Astrocyte (in vitro differentiated cells and primary cell): ENCODE data around the gene ABHD15. TPM values are rescaled to one million over a fixed set of nuclear protein-coding genes. Genes with fewer than 3 reads are reported as not detected.

Source experiments
- DNase-seq: peaks from one replicate; pipeline ENCODE4 v3.0.0-alpha.2; 2010; ENCODE audit warnings: low read depth
- FAIRE-seq: peaks from 2 replicates; lab custom pipeline; 2011; peaks lifted over from hg19 to GRCh38; lab: Jason Lieb, UNC
- H2AFZ ChIP-seq: 2 replicates; pipeline ENCODE4 v1.6.0; 2012; ENCODE audit warnings: low read depth, low read length, inconsistent platforms
- H3K27ac ChIP-seq: 2 replicates; pipeline ENCODE4 v1.5.1; 2011; ENCODE audit warnings: low read depth, low read length, inconsistent platforms
- H3K27me3 ChIP-seq: 2 replicates; pipeline ENCODE4 v1.6.0; 2011; ENCODE audit warnings: low read length, inconsistent platforms; ENCODE audit not compliant: insufficient read depth
- H3K36me3 ChIP-seq: 2 replicates; pipeline ENCODE4 v1.5.1; 2011; ENCODE audit warnings: low read length, inconsistent platforms; ENCODE audit not compliant: insufficient read depth
- H3K4me1 ChIP-seq: 2 replicates; pipeline ENCODE4 v1.5.1; 2011; ENCODE audit warnings: low read length, inconsistent platforms; ENCODE audit not compliant: insufficient read depth
- H3K4me2 ChIP-seq: 2 replicates; pipeline ENCODE4 v1.6.0; 2012; ENCODE audit warnings: low read length, inconsistent platforms
- H3K4me3 ChIP-seq: 2 replicates; pipeline ENCODE4 v1.5.1; 2011; ENCODE audit warnings: low read depth, mild to moderate bottlenecking, low read length, inconsistent platforms; ENCODE audit not compliant: insufficient read depth
- H3K79me2 ChIP-seq: 2 replicates; pipeline ENCODE4 v1.6.0; 2012; ENCODE audit warnings: mild to moderate bottlenecking, low read length, inconsistent platforms; ENCODE audit not compliant: insufficient read depth
- H3K9ac ChIP-seq: 2 replicates; pipeline ENCODE4 v1.6.0; 2012; ENCODE audit warnings: mild to moderate bottlenecking, low read length, inconsistent platforms
- H3K9me3 ChIP-seq: 2 replicates; pipeline ENCODE4 v1.5.1; 2012; ENCODE audit warnings: low read depth, mild to moderate bottlenecking, low read length, inconsistent platforms; ENCODE audit not compliant: insufficient read depth
- H4K20me1 ChIP-seq: 2 replicates; pipeline ENCODE4 v1.6.0; 2012; ENCODE audit warnings: low read length, inconsistent platforms; ENCODE audit not compliant: insufficient read depth
- H3K27ac Mint-ChIP-seq: one replicate; pipeline ENCODE4 v1.8.0; 2021; ENCODE audit warnings: mild to moderate bottlenecking, mixed read lengths; ENCODE audit not compliant: unreplicated experiment
- H3K27me3 Mint-ChIP-seq: one replicate; pipeline ENCODE4 v1.8.0; 2021; ENCODE audit warnings: low read depth, mixed read lengths; ENCODE audit not compliant: unreplicated experiment
- H3K36me3 Mint-ChIP-seq: one replicate; pipeline ENCODE4 v1.8.0; 2021; ENCODE audit warnings: low read depth, mixed read lengths; ENCODE audit not compliant: unreplicated experiment
- H3K4me1 Mint-ChIP-seq: one replicate; pipeline ENCODE4 v1.8.0; 2021; ENCODE audit warnings: low read depth, mixed read lengths; ENCODE audit not compliant: unreplicated experiment
- H3K4me3 Mint-ChIP-seq: one replicate; pipeline ENCODE4 v1.8.0; 2021; ENCODE audit warnings: mild to moderate bottlenecking, moderate library complexity, mixed read lengths; ENCODE audit not compliant: unreplicated experiment
- H3K9me3 Mint-ChIP-seq: one replicate; pipeline ENCODE4 v1.8.0; 2021; ENCODE audit warnings: mild to moderate bottlenecking, mixed read lengths; ENCODE audit not compliant: unreplicated experiment
- EZH2 ChIP-seq: IDR thresholded peaks from 2 replicates; pipeline ENCODE4 v1.6.1; 2012; ENCODE audit warnings: mild to moderate bottlenecking, low read length, inconsistent platforms; ENCODE audit not compliant: insufficient read depth
- total RNA-seq: library from RNA; stranded (reverse); gene quantifications from 2 replicates; pipeline ENCODE4 v1.2.1, GENCODE V29; 2021
- TF ChIP-seq, protein P1 (sequence below): IDR thresholded peaks from 2 replicates; pipeline ENCODE4 v1.5.1; 2011; ENCODE audit warnings: low read depth, mild to moderate bottlenecking, inconsistent platforms, low read length, moderate library complexity; ENCODE audit not compliant: insufficient read depth

The ABHD15 gene
- total RNA-seq, 1 donor from 2014 or later: 8.6 TPM

DNA sequence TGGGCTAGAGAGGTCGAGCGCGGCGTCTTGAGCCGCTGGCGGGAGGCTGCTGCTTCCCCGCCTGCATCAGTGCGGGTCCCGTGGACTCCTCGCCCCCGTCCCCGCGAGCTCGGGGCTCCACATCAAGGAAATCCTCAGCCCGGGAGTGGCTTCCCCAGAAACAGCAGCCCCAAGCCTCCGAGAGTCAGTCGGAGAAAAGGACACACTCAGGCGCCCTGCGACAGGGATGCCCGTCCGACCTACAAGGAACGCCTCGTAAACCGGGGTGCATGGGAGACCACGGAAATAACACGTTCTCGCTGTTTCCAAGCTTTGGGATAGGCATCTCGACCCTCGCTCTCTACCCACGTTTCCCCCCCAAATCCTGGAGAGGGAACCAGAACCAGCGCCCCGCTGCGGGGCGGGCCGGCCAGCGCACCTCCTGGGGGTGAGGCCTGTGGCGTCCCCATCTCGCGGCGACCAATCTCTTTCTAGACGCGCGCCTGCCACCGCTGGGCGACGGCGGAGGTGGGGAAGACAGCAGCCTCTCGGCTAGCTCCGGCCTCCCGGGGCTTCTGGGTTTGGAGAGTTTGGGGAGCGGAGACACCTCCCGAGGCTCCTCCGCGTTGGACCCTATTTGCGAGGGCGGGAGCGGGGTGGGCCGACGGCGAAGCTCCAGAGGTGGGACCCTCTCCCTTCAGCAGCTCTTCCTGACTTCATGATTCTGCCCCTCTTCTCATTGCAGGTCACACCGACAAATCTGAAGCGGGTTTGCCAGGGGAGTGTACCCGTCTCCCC lies 905 bp upstream of the ABHD15 start:
- no peak for DNase-seq
- Mint-ChIP-seq H3K4me1 (peaks cover 5% of the 10 kb centered on the region), H3K4me3 (peak overlapping the region; percentile 91), H3K27me3 (peaks cover 14% of the 10 kb centered on the region), H3K36me3 (peaks cover 13% of the 10 kb centered on the region), H3K27ac (peak overlapping the region; percentile 72), H3K9me3 (no peaks in the 10 kb centered on the region)
- peak overlapping the region; percentile 2 for H3K27ac ChIP-seq
- H3K4me2 ChIP-seq: peak overlapping the region; percentile 92
- H3K27me3 ChIP-seq: peaks cover 5% of the 10 kb centered on the region
- no peak for FAIRE-seq
- peaks cover 10% of the 10 kb centered on the region for H4K20me1 ChIP-seq
- H3K4me3 ChIP-seq: peak overlapping the region; percentile 63
- H3K4me1 ChIP-seq: peaks cover 19% of the 10 kb centered on the region
- peak overlapping the region; percentile 86 for H2AFZ ChIP-seq
- H3K9ac ChIP-seq: peak overlapping the region; percentile 68
- no peaks in the 10 kb centered on the region for H3K9me3 ChIP-seq
- TF ChIP-seq EZH2: no peak
- TF ChIP-seq, protein P1, sequence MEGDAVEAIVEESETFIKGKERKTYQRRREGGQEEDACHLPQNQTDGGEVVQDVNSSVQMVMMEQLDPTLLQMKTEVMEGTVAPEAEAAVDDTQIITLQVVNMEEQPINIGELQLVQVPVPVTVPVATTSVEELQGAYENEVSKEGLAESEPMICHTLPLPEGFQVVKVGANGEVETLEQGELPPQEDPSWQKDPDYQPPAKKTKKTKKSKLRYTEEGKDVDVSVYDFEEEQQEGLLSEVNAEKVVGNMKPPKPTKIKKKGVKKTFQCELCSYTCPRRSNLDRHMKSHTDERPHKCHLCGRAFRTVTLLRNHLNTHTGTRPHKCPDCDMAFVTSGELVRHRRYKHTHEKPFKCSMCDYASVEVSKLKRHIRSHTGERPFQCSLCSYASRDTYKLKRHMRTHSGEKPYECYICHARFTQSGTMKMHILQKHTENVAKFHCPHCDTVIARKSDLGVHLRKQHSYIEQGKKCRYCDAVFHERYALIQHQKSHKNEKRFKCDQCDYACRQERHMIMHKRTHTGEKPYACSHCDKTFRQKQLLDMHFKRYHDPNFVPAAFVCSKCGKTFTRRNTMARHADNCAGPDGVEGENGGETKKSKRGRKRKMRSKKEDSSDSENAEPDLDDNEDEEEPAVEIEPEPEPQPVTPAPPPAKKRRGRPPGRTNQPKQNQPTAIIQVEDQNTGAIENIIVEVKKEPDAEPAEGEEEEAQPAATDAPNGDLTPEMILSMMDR: no peak
- H3K79me2 ChIP-seq: no peaks in the 10 kb centered on the region
- no peaks in the 10 kb centered on the region for H3K36me3 ChIP-seq

DNA sequence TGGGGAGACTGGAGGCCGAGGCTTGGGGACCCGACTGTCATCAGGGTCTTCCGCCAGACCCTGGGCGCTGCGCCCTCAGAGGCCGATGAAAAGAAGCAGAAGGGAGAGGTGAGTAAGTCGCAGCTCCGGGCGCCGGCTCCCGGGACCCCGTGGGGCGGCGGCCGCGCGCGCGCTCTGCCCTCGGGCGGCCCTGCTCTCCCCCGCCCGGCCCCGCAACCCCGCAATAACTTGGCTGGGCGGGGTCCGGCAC lies 392 bp upstream of the ABHD15 start:
- Histone ChIP-seq H3K4me3 (peak overlapping the region; percentile 63), H3K9ac (peak overlapping the region; percentile 68), H3K27ac (no peak overlapping the region), H4K20me1 (peaks cover 12% of the 10 kb centered on the region), H2AFZ (peak overlapping the region; percentile 86), H3K36me3 (no peaks in the 10 kb centered on the region), H3K9me3 (no peaks in the 10 kb centered on the region), H3K27me3 (peaks cover 5% of the 10 kb centered on the region), H3K4me1 (peaks cover 18% of the 10 kb centered on the region), H3K79me2 (no peaks in the 10 kb centered on the region), H3K4me2 (peak overlapping the region; percentile 92)
- FAIRE-seq (no peak), DNase-seq (no peak)
- H3K36me3 Mint-ChIP-seq: peaks cover 18% of the 10 kb centered on the region
- peaks cover 5% of the 10 kb centered on the region for H3K4me1 Mint-ChIP-seq
- H3K4me3 Mint-ChIP-seq: peak overlapping the region; percentile 82
- H3K27ac Mint-ChIP-seq: no peak overlapping the region
- TF ChIP-seq, protein P1: no peak
- TF ChIP-seq EZH2: no peak
- H3K9me3 Mint-ChIP-seq: no peaks in the 10 kb centered on the region
- H3K27me3 Mint-ChIP-seq: peaks cover 18% of the 10 kb centered on the region
